ENCODE data around the gene FAIM. TPM values are rescaled to one million over a fixed set of nuclear protein-coding genes. Genes with fewer than 3 reads are reported as not detected.
"Not testable (repeated sequence)": the region's sequence is repeated elsewhere in the genome, so short reads cannot be mapped to it uniquely, and the experiment has no call there.

Gene FAIM
- total RNA-seq, 1 experiment from 2014 or later: 28.8 TPM

DNA sequence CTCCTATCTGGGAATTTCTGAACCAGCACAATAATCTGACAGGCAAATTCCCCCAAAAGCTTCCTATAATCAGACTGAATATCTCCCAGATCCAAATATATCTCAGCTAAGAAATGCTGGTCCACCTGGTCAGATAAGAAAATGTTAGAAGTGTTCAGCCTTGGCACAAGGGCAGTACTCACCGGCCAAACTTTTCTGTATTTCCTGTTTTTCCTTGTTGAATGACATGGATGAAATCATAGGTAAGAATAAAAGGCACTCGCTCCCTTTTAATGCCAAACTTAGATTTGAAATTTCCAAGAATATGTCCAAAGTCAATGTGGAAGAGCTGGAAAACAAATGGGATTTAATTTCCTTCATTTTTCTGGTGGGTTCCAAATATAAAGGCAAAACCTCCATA, 48.9 kb downstream of the FAIM start:
- DNase-seq (ENCODE audit: low read depth): no peak
- in situ Hi-C loops (cut with HindIII; ENCODE audit: low pct_unique_long_range_greater_than_20kb, low sequenced_read_pairs): no loop called here

DNA sequence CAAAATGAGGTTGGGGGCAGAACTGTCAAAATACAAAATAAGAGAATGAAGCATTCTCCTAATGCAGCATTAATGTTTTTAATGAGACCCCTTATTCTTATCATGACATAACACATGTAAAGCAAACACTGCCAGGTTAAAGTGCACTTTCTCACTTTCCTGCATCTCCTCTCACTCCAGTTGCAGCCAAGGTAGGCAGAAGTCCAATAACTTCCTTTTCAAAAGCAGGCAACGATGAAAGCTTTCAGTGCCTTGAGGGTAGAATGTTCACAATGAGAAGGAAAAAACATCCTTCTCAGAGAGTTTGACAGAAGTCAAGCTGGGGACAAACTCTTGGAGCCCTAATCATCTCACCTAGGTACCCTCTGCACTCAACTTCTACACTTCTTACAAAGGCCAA, 59.5 kb downstream of the FAIM start:
- no peak for DNase-seq (ENCODE audit: low read depth)
- in situ Hi-C loops (cut with HindIII; ENCODE audit: low pct_unique_long_range_greater_than_20kb, low sequenced_read_pairs): no loop called here

DNA sequence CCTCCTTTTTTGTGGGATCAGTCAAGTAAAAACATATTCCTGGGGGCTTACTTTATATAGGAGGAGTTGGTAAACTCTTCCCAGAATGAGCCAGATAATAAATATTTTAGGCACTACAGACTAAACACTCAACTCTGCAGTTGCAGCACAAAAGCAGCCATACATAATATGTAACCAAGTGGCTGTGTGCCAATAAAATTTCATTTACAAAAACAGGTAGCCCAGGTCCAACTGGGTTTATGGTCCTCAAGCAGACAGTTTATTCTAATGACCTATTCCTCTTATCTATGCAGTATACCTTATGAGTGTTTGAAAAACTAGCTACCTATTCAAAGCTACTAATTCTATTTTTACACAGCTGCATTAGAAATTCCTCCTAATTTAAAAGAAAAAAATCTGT, 61.8 kb downstream of the FAIM start:
- DNase-seq (ENCODE audit: low read depth): no peak
- in situ Hi-C loops (cut with HindIII; ENCODE audit: low pct_unique_long_range_greater_than_20kb, low sequenced_read_pairs): no loop called here

DNA sequence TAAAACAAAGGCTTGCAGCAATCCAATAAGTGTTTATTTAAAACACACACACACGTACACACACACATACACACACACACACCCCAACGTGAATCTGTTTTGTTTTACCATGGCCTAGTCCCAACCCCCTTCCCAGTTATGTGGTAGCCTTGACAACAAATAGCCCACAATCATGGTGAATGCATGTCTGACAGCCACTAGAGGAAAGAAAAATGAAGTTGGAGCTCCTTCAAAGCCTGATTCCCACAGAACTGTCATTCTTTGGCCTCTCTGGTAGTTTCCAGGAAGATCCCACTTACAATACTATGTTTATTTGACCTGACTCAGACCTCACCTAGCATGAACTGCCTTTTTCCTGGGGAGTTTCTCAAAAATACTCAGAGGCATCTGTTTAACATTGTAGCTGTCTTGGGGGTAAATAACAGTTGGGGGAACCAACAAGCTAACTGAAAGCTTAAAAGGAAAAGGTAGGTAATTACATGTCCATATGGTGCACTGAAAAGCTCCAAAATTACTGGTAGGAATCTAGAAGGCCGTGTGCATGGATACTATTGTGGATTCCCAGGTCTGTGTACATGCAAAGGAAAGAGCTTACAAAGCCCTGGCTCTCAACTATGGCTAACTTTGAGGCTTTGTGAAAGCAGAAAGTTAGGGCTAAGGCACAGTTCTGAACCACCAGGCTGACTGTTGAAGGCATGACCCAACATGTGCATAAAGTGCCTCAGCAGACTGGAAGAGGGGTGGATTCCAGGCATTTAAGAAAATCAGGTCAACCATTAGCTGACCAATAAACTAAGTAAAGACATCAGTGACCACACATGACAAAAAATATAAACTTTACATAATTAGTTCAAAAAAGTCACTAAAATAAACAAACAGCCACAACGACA, 65.3 kb downstream of the FAIM start:
- DNase-seq (ENCODE audit: low read depth): peak; percentile 41
- in situ Hi-C loops (cut with HindIII; ENCODE audit: low pct_unique_long_range_greater_than_20kb, low sequenced_read_pairs): no loop called here

DNA sequence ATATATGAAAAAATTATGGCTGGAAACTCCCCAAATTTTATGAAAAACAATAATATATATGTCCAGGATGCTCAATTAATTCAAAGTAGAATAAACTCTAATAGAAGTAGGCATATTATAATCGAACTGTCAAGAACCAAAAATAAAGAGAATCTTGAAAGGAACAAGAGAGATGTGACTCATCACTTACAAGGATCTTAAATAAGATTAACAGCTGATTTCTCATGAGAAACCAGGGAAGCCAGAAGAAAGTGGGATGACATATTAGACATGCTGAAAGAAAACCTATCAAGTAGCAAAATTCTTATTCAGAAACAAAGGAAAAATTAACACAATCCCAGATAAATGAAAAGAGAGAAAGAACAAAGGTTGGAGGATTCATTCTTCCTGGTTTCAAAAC, 66.8 kb downstream of the FAIM start:
- DNase-seq (ENCODE audit: low read depth): no peak

DNA sequence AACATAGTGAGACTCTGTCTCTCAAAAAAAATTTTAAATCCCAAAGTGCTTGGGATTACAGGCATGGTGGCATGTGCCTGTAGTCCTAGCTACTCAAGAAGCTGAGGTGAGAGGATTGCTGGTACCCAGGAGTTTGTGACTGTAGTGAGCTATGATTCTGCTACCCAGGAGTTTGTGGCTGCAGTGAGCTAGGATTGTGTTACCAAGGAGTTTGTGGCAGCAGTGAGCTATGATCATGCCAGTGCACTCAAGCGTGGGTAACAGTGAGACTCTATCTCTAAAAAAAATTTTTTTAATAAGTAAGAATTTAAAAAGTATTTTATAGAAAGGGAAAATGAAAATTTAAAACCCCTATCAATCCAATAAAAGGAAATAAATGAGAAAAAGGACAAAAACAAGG, 69.5 kb downstream of the FAIM start:
- DNase-seq (ENCODE audit: low read depth): no peak
- in situ Hi-C loops (cut with HindIII; ENCODE audit: low pct_unique_long_range_greater_than_20kb, low sequenced_read_pairs): no loop called here

More for the DNA sequence above, 66.8 kb downstream of the FAIM start:
- in situ Hi-C loops (cut with HindIII; ENCODE audit: low pct_unique_long_range_greater_than_20kb, low sequenced_read_pairs): no loop called here

DNA sequence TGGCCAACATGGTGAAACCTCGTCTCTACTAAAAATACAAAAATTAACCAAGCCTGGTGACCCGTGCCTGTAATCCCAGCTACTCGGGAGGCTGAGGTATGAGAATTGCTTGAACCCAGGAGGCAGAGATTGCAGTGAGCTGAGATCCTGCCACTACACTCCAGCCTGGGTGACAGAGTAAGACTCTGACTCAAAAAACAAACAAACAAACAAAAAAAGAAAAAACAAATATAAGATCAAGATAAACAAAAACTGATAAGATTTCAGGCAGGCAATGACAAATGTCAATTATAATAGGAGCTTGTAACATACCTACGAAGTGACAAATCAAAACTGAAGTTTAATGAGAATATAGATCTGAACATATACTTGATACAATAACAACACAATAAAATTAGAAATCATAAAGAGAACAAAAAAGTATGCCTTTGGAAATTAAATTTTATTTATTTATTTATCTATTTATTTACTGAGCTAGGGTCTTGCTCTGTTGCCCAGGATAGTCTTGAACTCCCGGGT, 70.4 kb downstream of the FAIM start:
- DNase-seq (ENCODE audit: low read depth): no peak
- in situ Hi-C loops (cut with HindIII; ENCODE audit: low pct_unique_long_range_greater_than_20kb, low sequenced_read_pairs): no loop called here

DNA sequence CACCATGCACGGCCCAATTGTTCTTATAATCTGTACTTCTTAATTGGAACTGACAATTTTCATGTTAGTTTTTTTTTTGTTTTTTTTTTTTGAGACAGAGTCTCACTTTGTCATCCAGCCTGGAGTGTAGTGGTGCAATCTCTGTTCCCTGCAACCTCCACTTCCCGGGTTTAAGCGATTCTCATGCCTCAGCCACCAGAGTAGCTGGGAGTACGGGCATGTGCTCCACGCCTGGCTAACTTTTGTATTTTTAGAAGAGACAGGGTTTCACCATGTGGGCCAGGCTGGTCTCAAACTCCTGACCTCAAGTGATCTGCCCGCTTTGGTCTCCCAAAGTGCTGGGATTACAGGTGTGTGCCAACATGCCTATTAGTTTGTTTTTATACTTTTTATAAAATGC, 72.4 kb downstream of the FAIM start:
- DNase-seq (ENCODE audit: low read depth); in situ Hi-C loops (cut with HindIII; ENCODE audit: low pct_unique_long_range_greater_than_20kb, low sequenced_read_pairs): not testable (repeated sequence)

DNA sequence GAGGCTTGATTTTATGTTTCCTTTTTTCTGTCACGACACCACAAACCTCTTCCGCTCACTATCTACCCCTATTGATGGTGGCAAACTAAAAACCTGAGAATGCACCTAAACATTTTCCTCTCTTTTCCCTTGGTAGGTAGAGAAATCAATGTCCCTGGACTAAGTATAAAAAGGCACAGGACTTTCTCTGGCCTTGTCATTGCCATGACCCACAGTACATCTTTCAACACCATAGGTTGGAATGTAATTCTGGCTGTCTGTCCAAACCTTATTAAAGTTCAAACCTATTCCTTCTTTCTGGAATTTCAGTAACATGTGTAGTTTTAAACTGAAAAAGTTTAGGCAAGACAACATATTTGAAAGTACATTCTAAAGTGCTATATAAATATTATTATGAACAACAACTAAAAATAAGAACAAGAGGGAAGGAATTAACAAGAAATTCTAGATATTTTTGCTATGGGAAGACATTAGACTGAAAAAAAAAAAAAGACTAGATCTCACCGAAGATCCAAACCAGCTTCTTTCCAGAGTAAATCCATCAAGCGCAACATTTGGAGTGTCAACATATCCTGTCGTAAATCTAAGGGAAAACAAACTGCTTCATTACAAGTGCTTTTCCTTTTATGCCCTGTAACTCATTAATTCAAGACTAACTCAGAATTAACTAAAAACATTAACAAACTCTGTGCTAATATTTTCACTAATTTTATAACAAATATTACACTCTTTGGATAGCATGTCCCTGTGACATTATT, 73.1 kb downstream of the FAIM start:
- in situ Hi-C loops (cut with HindIII; ENCODE audit: low pct_unique_long_range_greater_than_20kb, low sequenced_read_pairs): no loop called here
- no peak for DNase-seq (ENCODE audit: low read depth)

DNA sequence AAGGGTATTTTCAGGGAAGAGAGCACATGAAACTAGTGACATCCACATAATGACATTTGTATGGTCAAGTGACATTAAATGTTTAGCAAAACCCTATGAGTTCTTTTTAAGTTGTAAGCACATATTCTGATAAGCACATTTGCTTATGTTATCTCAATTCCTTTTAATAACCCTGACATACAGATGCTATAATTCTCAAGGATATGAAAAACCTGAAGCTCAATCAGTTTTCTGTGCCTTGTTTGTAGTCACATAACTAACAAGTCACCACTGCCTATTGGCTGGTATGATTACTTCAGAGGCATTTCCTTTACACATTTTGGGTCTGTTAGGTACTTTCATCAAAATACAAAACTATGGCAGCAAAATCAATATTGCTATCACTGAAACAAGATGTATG, 74.1 kb downstream of the FAIM start:
- in situ Hi-C loops (cut with HindIII; ENCODE audit: low pct_unique_long_range_greater_than_20kb, low sequenced_read_pairs): no loop called here
- no peak for DNase-seq (ENCODE audit: low read depth)

Other genes with a start within 250 kb of the FAIM start
- 0.07 TPM in 1 of 2 replicates, not detected in the other for gene ESYT3, start 174.2 kb upstream of the FAIM start, total RNA-seq (2014; rRNA removed; shearing (Covaris generic); ENCODE audit: low replicate concordance)
- 22.3 and 30.5 TPM in 2 replicates for gene CEP70, start 14.5 kb upstream of the FAIM start, total RNA-seq (2014; rRNA removed; shearing (Covaris generic); ENCODE audit: low replicate concordance)
- gene PIK3CB, start 226.2 kb downstream of the FAIM start, total RNA-seq (2014; rRNA removed; shearing (Covaris generic); ENCODE audit: low replicate concordance): 26.0 and 29.4 TPM in 2 replicates